Spleen (tissue), 7 donors: Measurements from ENCODE around the gene HOTAIR.

Source experiments
- POLR2A ChIP-seq, 3 donors: fragments of 450-650 bp; IDR thresholded peaks; one replicate each; pipeline ENCODE4 v1.5.1; 2017; ENCODE audit warnings: antibody characterized with exemption in 3 of 3, mild to moderate bottlenecking in 1 of 3
- POLR2AphosphoS5 ChIP-seq, 3 donors: sonication (generic); formaldehyde crosslinking; IDR thresholded peaks; one replicate each; pipeline ENCODE4 v1.5.1; 2017; ENCODE audit warnings: antibody characterized with exemption in 3 of 3
- TF ChIP-seq, protein P1 (sequence below), 11 experiments: fragments of 200-600 bp in 7 of 11; fragments of 450-650 bp in 4 of 11; sonication (generic) in 4 of 11; IDR thresholded peaks in 8 of 11; conservative IDR thresholded peaks in 3 of 11; 1 replicate in 7 of 11; 2 replicates in 4 of 11; pipeline versions ENCODE4 v1.4.0 to v1.8.0; 2016 to 2021; ENCODE audit warnings: antibody characterized with exemption in 11 of 11, inconsistent platforms in 4 of 11, mild to moderate bottlenecking in 1 of 11
- donor health status: DM: no; HTN: no; CAD: no; lungs with moderate emphysema.
- donor health status: DM: no; HTN: no; CAD: no.
- donor health status: DM: no; HTN: no; CAD: no.

DNA sequence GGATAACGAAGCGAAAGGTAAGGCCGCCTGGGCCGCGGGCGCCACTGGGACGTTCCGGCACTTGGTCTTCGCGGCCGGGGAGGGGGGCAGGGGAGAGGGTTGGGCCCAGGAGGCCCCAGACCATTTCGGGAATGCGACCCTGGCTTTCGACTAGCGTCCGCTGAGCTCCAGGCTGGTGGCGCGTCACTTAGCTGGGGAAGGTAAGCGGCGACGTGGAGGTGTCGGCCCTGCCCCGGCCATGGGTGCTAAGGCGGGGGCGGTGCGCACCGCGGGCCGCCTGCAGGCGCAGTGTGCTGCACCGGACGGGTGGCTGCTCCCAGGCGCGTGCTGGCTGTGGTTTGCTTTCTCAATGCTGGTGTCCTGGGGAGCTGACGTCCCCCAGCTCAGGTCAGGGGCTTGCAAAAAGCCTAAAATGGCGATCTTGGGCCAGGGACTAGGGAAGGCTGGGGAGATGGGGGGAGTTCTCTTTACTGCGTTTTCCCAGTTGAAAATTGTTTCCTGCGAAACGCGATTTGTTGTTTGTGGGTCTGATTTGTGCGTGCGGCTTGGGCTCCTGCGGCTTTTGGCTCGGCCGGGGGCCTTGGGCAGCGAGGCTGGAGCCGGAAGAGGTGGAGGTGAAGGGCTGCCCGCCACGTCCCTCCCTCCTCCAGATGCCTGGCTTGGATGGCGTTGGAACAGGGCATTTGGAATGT is 11.4 kb upstream of the HOTAIR start:
- TF ChIP-seq, protein P1, sequence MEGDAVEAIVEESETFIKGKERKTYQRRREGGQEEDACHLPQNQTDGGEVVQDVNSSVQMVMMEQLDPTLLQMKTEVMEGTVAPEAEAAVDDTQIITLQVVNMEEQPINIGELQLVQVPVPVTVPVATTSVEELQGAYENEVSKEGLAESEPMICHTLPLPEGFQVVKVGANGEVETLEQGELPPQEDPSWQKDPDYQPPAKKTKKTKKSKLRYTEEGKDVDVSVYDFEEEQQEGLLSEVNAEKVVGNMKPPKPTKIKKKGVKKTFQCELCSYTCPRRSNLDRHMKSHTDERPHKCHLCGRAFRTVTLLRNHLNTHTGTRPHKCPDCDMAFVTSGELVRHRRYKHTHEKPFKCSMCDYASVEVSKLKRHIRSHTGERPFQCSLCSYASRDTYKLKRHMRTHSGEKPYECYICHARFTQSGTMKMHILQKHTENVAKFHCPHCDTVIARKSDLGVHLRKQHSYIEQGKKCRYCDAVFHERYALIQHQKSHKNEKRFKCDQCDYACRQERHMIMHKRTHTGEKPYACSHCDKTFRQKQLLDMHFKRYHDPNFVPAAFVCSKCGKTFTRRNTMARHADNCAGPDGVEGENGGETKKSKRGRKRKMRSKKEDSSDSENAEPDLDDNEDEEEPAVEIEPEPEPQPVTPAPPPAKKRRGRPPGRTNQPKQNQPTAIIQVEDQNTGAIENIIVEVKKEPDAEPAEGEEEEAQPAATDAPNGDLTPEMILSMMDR (IDR thresholded peaks at IDR 0.05 in 8 of 11, conservative IDR thresholded peaks at IDR 0.05 in 3 of 11) = no peak
- TF ChIP-seq POLR2AphosphoS5 (IDR thresholded peaks at IDR 0.05) (no peak), POLR2A (IDR thresholded peaks at IDR 0.05) (no peak)
